ENCODE measurements around the gene CHD3.
A peak's percentile ranks its signal among the peaks of the same experiment; 100 is the strongest.

The CHD3 gene

GRCh38 chr17:7930841-7931631, 42.4 kb downstream of the CHD3 start:
- TF ChIP-seq CTCF (IDR thresholded peaks at IDR 0.05), result no peak

DNA sequence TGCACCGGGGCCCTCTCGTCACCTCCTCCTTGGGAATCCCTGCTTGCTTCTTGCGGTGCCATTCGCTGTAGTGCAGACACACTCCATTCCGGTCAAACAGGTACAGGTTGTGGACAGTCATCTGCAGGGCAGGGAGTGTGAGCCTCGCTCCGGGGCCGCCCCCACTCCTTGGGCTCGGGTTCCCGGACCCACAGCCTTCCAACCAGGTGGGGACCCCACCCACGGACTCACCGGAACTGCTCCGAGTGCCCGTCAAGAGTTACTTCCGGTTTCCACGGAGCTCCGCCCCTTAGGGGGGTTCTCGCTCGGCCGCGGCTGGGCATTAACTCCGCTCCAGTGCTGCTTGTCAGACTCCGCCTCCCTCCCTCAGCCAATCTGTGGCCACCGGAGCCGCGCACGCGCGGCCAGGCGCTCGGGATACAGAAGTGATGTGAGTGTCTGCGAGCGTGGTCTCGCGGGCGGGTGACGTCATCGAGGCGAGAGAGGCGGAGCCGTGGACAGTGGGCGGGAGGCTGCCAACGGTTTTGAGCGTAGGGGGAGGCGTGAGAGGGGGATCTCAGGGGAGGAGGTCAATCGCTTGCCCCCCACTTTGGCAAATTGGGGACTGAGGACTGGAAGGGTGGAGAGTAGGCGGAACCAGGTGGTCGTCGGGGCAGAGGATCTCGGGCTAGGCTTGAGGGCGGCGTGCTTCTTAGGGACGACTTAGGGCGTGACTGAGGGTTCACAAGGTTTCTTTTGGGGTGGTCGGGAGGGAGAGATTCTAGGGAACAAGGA, 43.3 kb downstream of the CHD3 start, which contains the start of the genes CNTROB and TRAPPC1:
CNTROB (plus strand) TSS at position 498 of the 774 bp plus-strand sequence. CDS start 874 bp downstream, outside the sequence.
TRAPPC1 (minus strand) TSS at position 238 of the 774 bp plus-strand sequence; CDS start at position 121, 117 bp downstream.
- no peak for TF ChIP-seq CTCF (IDR thresholded peaks at IDR 0.05)

DNA sequence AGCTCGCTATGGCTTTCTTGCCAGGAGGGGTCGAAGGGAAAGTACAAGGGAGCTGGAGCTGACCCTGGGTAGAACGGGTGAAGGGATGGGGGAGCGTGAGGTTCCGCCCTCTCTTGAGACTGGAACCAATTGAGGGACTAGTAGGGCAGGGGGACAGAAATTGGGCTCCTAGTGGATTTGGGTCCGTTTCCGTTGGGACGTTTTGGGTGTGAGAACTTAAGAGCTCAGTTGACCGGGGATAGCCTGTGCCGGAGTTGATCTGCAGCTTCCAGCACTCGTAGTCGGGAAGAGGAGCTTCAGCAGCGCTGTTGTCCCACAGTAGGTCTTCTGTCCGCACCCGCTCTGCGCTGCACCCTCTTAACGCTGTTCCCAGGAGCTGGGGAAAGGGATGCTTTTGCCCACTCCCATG, 43.9 kb downstream of the CHD3 start:
- TF ChIP-seq CTCF (IDR thresholded peaks at IDR 0.05), result no peak

- peak; percentile 23; the same call in 1 of the 2 replicates for TF ChIP-seq CTCF (IDR thresholded peaks at IDR 0.05)
Observed at GRCh38 chr17:7932949-7933348, 44.4 kb downstream of the CHD3 start.

DNA sequence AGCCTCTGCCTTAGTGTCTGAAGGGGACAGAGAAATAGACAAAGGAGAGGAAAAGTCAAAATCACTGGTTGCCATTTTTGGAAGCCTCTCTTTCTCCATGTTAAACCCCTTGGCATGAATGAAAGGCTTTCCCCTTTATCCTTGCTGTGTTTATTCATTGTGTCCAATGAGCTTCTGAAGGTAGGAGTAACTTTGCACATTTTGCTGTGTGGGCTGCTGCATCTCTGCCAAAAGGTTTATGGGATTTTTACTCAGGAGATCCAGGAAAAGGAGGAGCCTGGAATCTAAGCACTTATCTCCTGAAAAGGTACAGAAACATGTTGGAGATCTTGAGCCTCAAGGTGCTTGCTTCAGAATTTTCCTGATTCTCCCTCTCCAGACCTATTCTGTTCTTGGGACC, 47.3 kb downstream of the CHD3 start:
- no peak for TF ChIP-seq CTCF (IDR thresholded peaks at IDR 0.05)

DNA sequence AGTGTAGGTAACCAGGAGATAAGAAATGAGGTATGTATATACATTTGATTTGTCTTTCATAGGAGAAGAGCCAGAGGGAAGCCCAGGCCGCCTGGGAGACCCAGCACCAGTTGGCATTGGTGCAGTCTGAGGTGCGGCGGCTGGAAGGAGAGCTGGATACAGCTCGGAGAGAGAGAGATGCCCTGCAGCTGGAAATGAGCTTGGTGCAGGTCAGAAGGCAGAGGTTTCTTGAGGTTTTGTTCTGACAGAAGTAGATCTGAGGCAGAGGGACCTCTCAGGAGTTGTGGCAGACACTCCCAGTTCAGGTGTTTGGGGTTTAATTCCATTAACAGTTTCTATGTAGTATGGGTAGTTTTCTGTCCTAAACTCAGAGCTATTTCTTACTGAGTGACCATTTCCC, 51.4 kb downstream of the CHD3 start:
- no peak for TF ChIP-seq CTCF (IDR thresholded peaks at IDR 0.05)

DNA sequence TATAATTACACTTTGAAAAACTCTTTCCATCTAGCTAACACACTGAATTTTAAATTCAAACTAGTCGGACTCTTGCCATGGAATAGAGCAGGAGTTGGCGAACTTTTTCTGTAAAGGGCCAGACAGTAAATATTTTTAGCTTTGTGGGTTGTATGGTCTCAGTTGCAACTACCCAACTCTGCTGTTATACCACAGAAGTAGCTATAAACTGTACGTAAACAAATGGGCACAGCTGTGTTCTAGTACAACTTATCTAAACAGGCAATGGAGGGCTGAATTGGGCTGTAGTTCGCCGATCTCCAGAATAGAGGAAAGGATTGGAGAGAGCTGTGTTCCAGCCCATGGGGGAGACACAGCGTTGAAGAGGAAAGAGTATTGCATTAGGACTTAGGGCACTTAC, 52.2 kb downstream of the CHD3 start:
- TF ChIP-seq CTCF (IDR thresholded peaks at IDR 0.05), result no peak
